HG03025 (cell line): ENCODE measurements around the gene PDILT.
"Not testable (repeated sequence)": the region's sequence is repeated elsewhere in the genome, so short reads cannot be mapped to it uniquely, and the experiment has no call there.

ENCODE experiments used
- ATAC-seq: cut with Tn5 transposase; IDR thresholded peaks from one replicate; pipeline ENCODE4 v1.9.1; 2021; ENCODE audit warnings: mild to moderate bottlenecking, moderate library complexity; ENCODE audit not compliant: unreplicated experiment, low FRiP score

PDILT gene

DNA sequence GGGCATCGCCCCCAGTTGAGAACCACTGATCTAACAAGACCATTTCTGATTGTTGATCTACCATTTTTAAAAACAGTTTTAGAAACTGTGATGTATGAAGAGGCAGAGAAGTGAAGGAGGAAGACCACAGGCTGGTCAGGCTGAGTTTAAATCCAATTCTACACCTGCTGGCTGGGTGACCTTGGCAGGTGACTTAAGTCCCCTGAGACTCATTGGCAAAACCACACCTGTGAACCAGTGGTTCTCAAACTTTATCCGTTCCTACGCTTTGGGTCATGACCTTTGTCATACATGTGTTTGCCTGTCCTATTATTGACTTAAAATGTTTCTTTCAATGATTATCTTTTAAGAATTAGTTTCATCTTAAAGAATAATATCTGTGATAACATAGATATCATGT is 79.5 kb downstream of the PDILT start:
- ATAC-seq: no peak

- ATAC-seq: no peak
These were observed 80.9 kb downstream of the PDILT start for GRCh38 chr16:20323591-20324117.

DNA sequence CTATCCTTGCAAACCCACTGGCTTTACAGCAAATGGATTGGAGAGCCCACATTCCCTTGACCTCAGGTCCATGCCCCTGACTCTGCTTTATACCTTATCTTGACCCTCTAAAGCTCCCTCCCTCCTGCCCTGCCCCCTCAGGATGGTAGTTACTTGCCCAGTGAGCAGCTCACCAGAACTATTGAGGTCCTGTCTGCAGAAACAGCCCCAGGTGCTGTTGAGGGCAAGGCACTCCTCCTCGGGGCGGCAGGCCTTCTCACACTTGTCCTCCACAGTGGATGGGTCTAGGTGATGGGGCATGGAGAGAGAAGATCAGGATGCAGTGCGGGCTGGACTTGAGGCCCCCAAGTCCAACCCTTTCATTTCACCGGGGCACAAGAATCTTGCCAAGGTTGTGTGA is 81.8 kb downstream of the PDILT start:
- ATAC-seq: no peak

DNA sequence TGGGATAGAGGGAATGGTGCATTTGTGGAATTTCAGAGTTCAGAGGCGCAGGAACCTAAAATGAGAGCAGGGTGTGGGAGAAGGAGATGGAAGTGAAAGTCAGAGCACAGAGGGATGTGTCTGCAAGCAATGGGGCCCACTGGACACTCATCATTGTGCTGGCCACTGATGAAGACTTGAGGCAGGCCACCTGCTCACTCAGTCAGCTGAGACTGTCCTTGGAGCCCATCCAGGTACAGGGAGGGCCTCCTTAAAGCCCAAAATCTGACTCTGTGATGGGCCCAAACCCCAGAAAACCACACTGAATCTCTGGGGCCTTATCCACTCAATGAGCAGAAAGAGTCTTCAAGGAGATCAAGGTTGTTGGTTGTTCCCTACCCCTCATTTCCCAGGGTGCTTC is 82.9 kb downstream of the PDILT start:
- ATAC-seq: no peak

DNA sequence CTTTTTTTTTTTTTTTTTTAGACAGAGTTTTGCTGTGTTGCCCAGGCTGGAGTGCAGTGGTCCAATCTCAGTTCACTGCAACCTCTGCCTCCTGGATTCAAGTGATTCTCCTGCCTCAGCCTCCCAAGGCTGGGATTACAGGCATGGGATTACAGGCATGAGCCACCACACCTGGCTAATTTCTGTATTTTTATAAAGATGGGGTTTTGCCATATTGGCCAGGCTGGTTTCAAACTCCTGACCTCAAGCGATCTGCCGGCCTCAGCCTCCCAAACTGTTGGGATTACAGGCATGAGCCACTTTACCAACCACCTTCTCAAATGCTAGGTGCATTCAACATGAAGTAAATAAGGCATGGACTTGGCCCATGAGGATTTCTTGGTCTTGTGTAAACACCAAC is 83.5 kb downstream of the PDILT start:
- not testable (repeated sequence) for ATAC-seq

DNA sequence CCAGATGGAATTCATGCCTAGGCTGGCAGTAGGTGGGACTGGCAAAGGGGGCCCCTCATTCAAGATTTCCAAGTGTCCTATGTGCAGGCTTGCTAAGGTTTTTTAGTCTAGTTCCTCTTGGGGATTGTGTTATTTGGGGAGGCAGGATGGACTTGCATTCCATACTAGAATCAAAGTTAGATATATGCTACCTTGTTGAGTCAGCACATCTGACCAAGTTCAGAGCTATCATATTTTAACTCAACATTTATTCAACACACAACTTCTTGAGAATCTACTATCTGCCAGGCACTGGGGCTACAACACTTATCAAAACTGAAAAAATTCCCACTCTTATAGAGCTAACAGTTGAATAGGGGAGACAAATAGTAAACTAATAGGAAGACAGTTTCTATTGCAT is 83.9 kb downstream of the PDILT start:
- ATAC-seq: no peak

GRCh38 chr16:20320178-20320577 is 84.4 kb downstream of the PDILT start:
- no peak for ATAC-seq

DNA sequence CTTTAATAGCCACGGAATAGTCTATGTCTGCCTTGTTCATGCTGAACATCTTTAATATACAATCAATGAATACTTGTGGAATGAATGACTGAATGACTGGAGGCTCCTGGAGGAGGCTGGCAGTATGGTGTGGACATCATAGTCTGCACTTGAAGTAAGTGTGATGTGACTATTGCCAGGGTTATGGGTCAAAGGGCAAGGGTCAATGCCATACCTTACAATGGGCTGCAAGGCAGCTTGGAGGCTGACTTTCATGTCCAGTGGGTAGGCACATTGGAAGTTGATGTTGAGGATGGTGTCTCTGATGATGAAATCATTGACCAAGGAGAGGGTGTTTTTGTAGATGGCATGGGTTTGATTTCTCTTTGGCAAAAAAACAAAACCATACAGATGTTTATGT is 85.1 kb downstream of the PDILT start:
- no peak for ATAC-seq

DNA sequence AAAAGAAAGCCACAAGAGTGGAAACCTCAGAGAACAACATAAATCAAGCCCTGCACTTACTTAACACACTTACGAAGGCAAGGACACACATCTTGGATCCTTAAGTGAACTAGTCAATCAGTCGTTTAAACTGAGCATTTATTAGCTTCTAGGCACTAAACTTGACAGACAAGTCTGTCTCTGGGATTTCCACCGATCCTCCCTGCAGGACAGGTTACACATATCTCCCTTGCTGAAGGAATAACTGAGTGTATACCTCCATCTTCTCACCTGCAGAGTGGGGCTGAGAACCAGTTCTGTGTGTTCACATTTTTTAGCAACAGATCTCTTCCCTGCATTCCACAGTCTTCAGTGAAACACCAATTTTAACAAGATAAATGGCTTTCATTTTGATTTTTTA is 86.1 kb downstream of the PDILT start:
- ATAC-seq: no peak

- no peak for ATAC-seq
These were observed 86.5 kb downstream of the PDILT start for GRCh38 chr16:20318006-20318405.

DNA sequence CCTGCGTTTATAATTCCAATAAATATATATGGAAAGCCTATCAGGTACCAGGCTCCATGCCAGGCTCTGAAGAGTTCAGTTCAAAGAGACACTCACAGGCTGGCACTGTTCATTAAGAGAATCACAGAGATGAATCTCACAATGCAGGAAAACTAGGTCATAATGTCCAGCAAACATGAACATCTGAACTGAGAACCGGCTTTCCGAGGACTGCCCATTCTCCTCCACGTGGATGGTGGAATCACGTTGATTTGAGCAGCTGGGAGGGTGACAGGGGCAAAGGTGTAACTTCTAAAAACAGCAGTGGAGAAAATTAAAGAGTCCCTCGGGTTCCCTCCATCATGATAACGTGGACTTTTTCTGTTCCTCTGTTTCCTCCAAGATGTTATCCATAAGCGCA is 87.4 kb downstream of the PDILT start:
- no peak for ATAC-seq

GRCh38 chr16:20316715-20317114 is 87.8 kb downstream of the PDILT start:
- ATAC-seq: no peak

DNA sequence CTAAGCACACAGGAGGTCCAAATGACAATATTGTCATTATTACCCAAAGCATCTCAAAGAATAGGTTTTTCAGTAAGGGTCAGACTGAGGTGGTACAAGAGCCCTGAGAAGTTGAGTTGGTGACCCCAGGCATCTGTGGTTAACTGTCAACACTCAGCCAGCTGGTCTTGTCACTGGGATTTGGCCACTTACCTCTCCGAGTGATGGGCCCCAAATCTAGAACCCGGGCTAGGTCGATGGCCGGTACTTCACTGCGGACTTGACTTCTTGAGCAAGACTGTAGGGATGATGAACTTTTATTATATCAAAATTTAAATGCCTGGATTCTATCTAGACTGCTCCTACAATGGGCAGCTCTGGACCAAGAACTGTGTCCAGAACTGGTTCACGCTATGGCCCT is 88.8 kb downstream of the PDILT start:
- ATAC-seq: no peak

GRCh38 chr16:20314575-20314974 is 90.0 kb downstream of the PDILT start:
- no peak for ATAC-seq

DNA sequence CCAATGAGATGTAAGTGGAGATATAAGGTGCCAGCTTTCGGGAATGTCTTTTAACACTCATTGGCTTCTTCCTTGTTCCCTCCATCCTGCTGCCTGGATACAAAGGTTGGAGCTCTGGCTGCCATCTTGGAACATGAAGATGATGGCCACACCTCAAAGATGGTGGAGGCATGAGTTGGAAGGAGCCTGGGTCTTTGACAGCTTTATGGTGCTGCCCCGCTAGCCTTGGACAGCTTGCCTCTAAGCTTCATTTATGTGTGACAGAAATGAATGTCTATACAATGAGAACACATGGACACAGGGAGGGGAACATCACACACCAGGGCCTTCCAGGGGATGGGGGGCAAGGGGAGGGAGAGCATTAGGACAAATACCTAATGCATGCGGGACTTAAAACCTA is 90.8 kb downstream of the PDILT start:
- ATAC-seq: no peak

DNA sequence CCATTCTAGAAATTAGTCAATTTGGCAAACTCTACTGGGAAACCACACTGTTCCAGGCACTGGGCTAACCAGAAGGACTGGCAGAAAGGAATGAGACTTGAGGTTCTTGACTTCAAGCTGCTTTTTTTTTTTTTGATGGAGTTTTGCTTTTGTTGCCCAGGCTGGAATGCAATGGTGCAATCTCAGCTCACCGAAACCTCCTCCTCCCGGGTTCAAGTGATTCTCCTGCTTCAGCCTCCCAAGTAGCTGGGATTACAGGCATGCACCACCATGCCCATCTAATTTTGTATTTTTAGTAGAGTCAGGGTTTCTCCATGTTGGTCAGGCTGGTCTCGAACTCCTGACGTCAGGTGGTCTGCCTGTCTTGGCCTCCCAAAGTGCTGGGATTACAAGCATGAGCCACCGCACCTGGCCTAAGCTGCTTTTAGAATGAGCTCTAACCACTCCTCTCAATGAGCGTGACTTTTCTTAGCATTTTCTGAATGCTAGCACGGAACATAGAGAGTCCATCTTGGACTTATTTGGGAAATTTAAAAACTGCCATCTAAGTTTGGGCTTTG is 91.9 kb downstream of the PDILT start:
- ATAC-seq: not testable (repeated sequence)

DNA sequence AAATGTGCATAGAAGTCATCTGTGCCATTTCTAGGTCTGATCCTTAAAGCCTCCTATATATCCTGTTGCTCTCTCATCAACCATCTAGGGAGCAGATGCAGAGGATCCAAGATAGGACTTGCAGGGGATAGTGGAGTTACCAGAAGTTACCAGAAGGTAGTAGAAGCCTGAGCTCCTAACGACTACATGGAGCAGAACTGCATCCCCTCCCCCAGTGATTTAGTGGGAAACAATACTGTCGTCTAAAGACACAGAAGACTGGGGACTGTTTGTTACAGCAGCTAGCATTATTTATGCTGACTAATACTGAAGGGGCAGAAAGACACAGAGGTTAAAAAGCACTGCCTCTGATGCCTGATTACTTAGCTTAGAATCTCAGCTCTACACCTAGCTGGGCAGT is 93.0 kb downstream of the PDILT start:
- no peak for ATAC-seq

DNA sequence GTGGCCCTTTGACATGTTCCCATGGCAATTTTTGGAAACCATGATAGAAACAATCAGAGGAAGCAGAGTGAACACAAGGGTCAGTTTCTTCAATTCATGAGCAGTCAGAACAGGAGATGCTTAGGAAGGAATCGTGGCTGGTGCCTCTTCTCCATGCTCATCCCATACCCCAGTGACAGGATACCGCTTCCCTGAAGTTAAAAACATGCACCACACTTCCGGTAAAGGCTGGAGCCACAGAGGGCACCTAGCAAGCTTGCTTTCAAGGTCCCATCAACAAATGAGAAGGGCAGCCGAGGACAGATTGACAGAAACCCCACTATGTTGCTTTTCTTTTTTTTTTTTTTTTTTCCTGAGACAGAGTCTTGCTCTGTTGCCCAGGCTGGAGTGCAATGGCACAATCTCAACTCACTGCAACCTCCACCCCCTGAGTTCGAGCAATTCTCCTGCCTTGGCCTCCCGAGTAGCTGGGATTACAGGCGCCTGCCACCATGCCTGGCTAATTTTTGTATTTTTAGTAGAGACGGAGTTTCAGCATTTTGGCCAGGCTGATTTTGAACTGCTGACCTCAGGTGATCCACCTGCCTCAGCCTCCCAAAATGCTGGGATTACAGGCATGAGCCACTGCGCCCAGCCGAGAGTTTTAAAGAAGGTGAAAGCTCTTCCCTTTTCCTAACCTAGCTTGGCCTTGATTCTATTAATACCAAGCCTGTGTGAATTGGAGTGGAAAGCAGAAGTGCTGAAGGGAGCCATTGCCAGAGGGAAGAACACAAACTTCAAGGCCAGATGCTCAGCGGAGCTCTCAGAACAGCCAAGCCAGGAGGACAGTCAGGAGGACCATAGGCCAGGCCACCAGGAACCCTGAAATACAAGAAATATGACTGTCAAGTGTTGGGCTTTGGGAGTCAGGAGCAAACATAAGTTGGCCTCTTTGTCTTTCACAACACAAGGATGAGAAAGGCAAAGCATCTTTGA is 93.8 kb downstream of the PDILT start:
- ATAC-seq: no peak

DNA sequence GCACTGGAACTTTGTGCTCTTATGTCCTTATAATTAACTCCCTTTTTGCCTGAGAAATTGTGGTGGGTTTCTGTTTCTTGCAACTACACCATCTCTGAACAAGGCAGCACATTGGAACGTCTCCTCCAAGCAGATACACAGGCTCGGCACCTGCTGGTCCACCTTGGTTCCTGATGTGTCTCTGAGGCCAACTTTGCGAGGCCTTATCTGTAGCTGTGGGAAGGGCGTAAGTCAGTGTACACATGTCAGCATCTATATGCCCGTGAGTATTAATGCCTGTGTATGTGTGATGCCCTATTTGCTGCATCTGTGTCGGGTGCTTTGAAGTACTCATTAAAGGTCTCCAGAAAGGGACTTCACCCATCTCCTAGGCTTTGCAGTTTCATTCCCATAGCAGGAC is 94.8 kb downstream of the PDILT start:
- no peak for ATAC-seq
